ENCODE results near the gene ARFGAP2.
"Not testable (repeated sequence)": the region's sequence is repeated elsewhere in the genome, so short reads cannot be mapped to it uniquely, and the experiment has no call there.

The ARFGAP2 gene

GRCh38 chr11:47208008-47208552, 31.4 kb upstream of the ARFGAP2 start:
- not testable (repeated sequence) for H3K36me3 ChIP-seq (ENCODE audit: insufficient read depth, low read length); H2AFZ ChIP-seq (ENCODE audit: low read length, unreplicated experiment); H3K27ac ChIP-seq (ENCODE audit: low read depth, low read length); H3K27me3 ChIP-seq (ENCODE audit: insufficient read depth, low read length); H3K4me3 ChIP-seq (ENCODE audit: low read depth, low read length); H3K79me2 ChIP-seq (ENCODE audit: control insufficient read depth, insufficient read depth, low read length, unreplicated experiment)
- H3K4me1 ChIP-seq (ENCODE audit: control insufficient read depth, insufficient read depth, low read length, unreplicated experiment) = peaks cover 13% of the 10 kb centered on the region

- no peak overlapping the region for H2AFZ ChIP-seq (ENCODE audit: low read length, unreplicated experiment)
- H3K36me3 ChIP-seq (ENCODE audit: insufficient read depth, low read length) = no peaks in the 10 kb centered on the region
- H3K27me3 ChIP-seq (ENCODE audit: insufficient read depth, low read length) = no peaks in the 10 kb centered on the region
- no peak overlapping the region for H3K27ac ChIP-seq (ENCODE audit: low read depth, low read length)
- peaks cover 13% of the 10 kb centered on the region for H3K4me1 ChIP-seq (ENCODE audit: control insufficient read depth, insufficient read depth, low read length, unreplicated experiment)
- H3K79me2 ChIP-seq (ENCODE audit: control insufficient read depth, insufficient read depth, low read length, unreplicated experiment) = no peaks in the 10 kb centered on the region
- no peak overlapping the region for H3K4me3 ChIP-seq (ENCODE audit: low read depth, low read length)
These were observed 30.8 kb upstream of the ARFGAP2 start for GRCh38 chr11:47207459-47207858.

GRCh38 chr11:47206577-47206976, 29.9 kb upstream of the ARFGAP2 start:
- H3K27me3 ChIP-seq (ENCODE audit: insufficient read depth, low read length); H3K36me3 ChIP-seq (ENCODE audit: insufficient read depth, low read length); H3K4me3 ChIP-seq (ENCODE audit: low read depth, low read length); H3K79me2 ChIP-seq (ENCODE audit: control insufficient read depth, insufficient read depth, low read length, unreplicated experiment); H2AFZ ChIP-seq (ENCODE audit: low read length, unreplicated experiment); H3K27ac ChIP-seq (ENCODE audit: low read depth, low read length): not testable (repeated sequence)
- peaks cover 13% of the 10 kb centered on the region for H3K4me1 ChIP-seq (ENCODE audit: control insufficient read depth, insufficient read depth, low read length, unreplicated experiment)

GRCh38 chr11:47204637-47204989, 27.9 kb upstream of the ARFGAP2 start:
- H3K27me3 ChIP-seq (ENCODE audit: insufficient read depth, low read length) = no peaks in the 10 kb centered on the region
- H3K36me3 ChIP-seq (ENCODE audit: insufficient read depth, low read length) = no peaks in the 10 kb centered on the region
- peak overlapping the region; percentile 46; the same call in 1 of the 2 replicates for H3K4me3 ChIP-seq (ENCODE audit: low read depth, low read length)
- peaks cover 13% of the 10 kb centered on the region for H3K4me1 ChIP-seq (ENCODE audit: control insufficient read depth, insufficient read depth, low read length, unreplicated experiment)
- peak overlapping the region; percentile 50 for H2AFZ ChIP-seq (ENCODE audit: low read length, unreplicated experiment)
- no peaks in the 10 kb centered on the region for H3K79me2 ChIP-seq (ENCODE audit: control insufficient read depth, insufficient read depth, low read length, unreplicated experiment)
- H3K27ac ChIP-seq (ENCODE audit: low read depth, low read length) = peak overlapping the region; percentile 66

GRCh38 chr11:47202576-47202975, 25.9 kb upstream of the ARFGAP2 start:
- Histone ChIP-seq H3K79me2 (ENCODE audit: control insufficient read depth, insufficient read depth, low read length, unreplicated experiment) (no peaks in the 10 kb centered on the region), H2AFZ (ENCODE audit: low read length, unreplicated experiment) (no peak overlapping the region), H3K27me3 (ENCODE audit: insufficient read depth, low read length) (no peaks in the 10 kb centered on the region), H3K27ac (ENCODE audit: low read depth, low read length) (no peak overlapping the region), H3K36me3 (ENCODE audit: insufficient read depth, low read length) (no peaks in the 10 kb centered on the region), H3K4me3 (ENCODE audit: low read depth, low read length) (no peak overlapping the region), H3K4me1 (ENCODE audit: control insufficient read depth, insufficient read depth, low read length, unreplicated experiment) (peaks cover 13% of the 10 kb centered on the region)

- H3K79me2 ChIP-seq (ENCODE audit: control insufficient read depth, insufficient read depth, low read length, unreplicated experiment) = no peaks in the 10 kb centered on the region
- H3K4me1 ChIP-seq (ENCODE audit: control insufficient read depth, insufficient read depth, low read length, unreplicated experiment) = peaks cover 13% of the 10 kb centered on the region
- no peak overlapping the region for H2AFZ ChIP-seq (ENCODE audit: low read length, unreplicated experiment)
- H3K36me3 ChIP-seq (ENCODE audit: insufficient read depth, low read length) = no peaks in the 10 kb centered on the region
- no peaks in the 10 kb centered on the region for H3K27me3 ChIP-seq (ENCODE audit: insufficient read depth, low read length)
- no peak overlapping the region for H3K27ac ChIP-seq (ENCODE audit: low read depth, low read length)
- H3K4me3 ChIP-seq (ENCODE audit: low read depth, low read length) = no peak overlapping the region
These were observed 24.3 kb upstream of the ARFGAP2 start for GRCh38 chr11:47201015-47201414.

GRCh38 chr11:47198161-47198560, 21.5 kb upstream of the ARFGAP2 start:
- H3K4me1 ChIP-seq (ENCODE audit: control insufficient read depth, insufficient read depth, low read length, unreplicated experiment); H3K4me3 ChIP-seq (ENCODE audit: low read depth, low read length); H3K36me3 ChIP-seq (ENCODE audit: insufficient read depth, low read length); H3K27ac ChIP-seq (ENCODE audit: low read depth, low read length); H2AFZ ChIP-seq (ENCODE audit: low read length, unreplicated experiment); H3K79me2 ChIP-seq (ENCODE audit: control insufficient read depth, insufficient read depth, low read length, unreplicated experiment); H3K27me3 ChIP-seq (ENCODE audit: insufficient read depth, low read length): not testable (repeated sequence)

- peaks cover 11% of the 10 kb centered on the region for H3K4me1 ChIP-seq (ENCODE audit: control insufficient read depth, insufficient read depth, low read length, unreplicated experiment)
- no peak overlapping the region for H3K27ac ChIP-seq (ENCODE audit: low read depth, low read length)
- no peaks in the 10 kb centered on the region for H3K27me3 ChIP-seq (ENCODE audit: insufficient read depth, low read length)
- no peak overlapping the region for H2AFZ ChIP-seq (ENCODE audit: low read length, unreplicated experiment)
- no peaks in the 10 kb centered on the region for H3K79me2 ChIP-seq (ENCODE audit: control insufficient read depth, insufficient read depth, low read length, unreplicated experiment)
- H3K4me3 ChIP-seq (ENCODE audit: low read depth, low read length) = no peak overlapping the region
- no peaks in the 10 kb centered on the region for H3K36me3 ChIP-seq (ENCODE audit: insufficient read depth, low read length)
These were observed 15.4 kb upstream of the ARFGAP2 start for GRCh38 chr11:47192111-47192510.

GRCh38 chr11:47191137-47191536, 14.5 kb upstream of the ARFGAP2 start:
- not testable (repeated sequence) for H3K27ac ChIP-seq (ENCODE audit: low read depth, low read length); H3K79me2 ChIP-seq (ENCODE audit: control insufficient read depth, insufficient read depth, low read length, unreplicated experiment); H3K36me3 ChIP-seq (ENCODE audit: insufficient read depth, low read length); H3K4me3 ChIP-seq (ENCODE audit: low read depth, low read length); H3K27me3 ChIP-seq (ENCODE audit: insufficient read depth, low read length); H2AFZ ChIP-seq (ENCODE audit: low read length, unreplicated experiment)
- peaks cover 11% of the 10 kb centered on the region for H3K4me1 ChIP-seq (ENCODE audit: control insufficient read depth, insufficient read depth, low read length, unreplicated experiment)

- Histone ChIP-seq H3K27ac (ENCODE audit: low read depth, low read length) (peak overlapping the region; percentile 17; the same call in 1 of the 2 replicates), H3K27me3 (ENCODE audit: insufficient read depth, low read length) (no peaks in the 10 kb centered on the region), H3K36me3 (ENCODE audit: insufficient read depth, low read length) (no peaks in the 10 kb centered on the region), H3K79me2 (ENCODE audit: control insufficient read depth, insufficient read depth, low read length, unreplicated experiment) (no peaks in the 10 kb centered on the region), H3K4me1 (ENCODE audit: control insufficient read depth, insufficient read depth, low read length, unreplicated experiment) (peaks cover 15% of the 10 kb centered on the region), H2AFZ (ENCODE audit: low read length, unreplicated experiment) (no peak overlapping the region), H3K4me3 (ENCODE audit: low read depth, low read length) (peak overlapping the region; percentile 43; the same call in 1 of the 2 replicates)
These were observed 12.6 kb upstream of the ARFGAP2 start for GRCh38 chr11:47189100-47189834.

- Histone ChIP-seq H2AFZ (ENCODE audit: low read length, unreplicated experiment) (no peak overlapping the region), H3K36me3 (ENCODE audit: insufficient read depth, low read length) (no peaks in the 10 kb centered on the region), H3K27me3 (ENCODE audit: insufficient read depth, low read length) (no peaks in the 10 kb centered on the region), H3K27ac (ENCODE audit: low read depth, low read length) (no peak overlapping the region), H3K4me1 (ENCODE audit: control insufficient read depth, insufficient read depth, low read length, unreplicated experiment) (peaks cover 15% of the 10 kb centered on the region), H3K79me2 (ENCODE audit: control insufficient read depth, insufficient read depth, low read length, unreplicated experiment) (no peaks in the 10 kb centered on the region), H3K4me3 (ENCODE audit: low read depth, low read length) (no peak overlapping the region)
These were observed 11.6 kb upstream of the ARFGAP2 start for GRCh38 chr11:47188259-47188658.
